ENCODE results near the gene RBM10. TPM values are rescaled to one million over a fixed set of nuclear protein-coding genes. Genes with fewer than 3 reads are reported as not detected.

RBM10 gene
- 56.5 TPM for polyA plus RNA-seq (2012; ENCODE audit: insufficient read length, low read depth)

- TF ChIP-seq POLR2AphosphoS5 (IDR thresholded peaks at IDR 0.05; ENCODE audit: low read depth, low read length) (peak; percentile 82), TAF1 (IDR thresholded peaks at IDR 0.05; ENCODE audit: borderline replicate concordance, insufficient read depth, low read length) (peak; percentile 79), SIN3A (IDR thresholded peaks at IDR 0.05; ENCODE audit: borderline replicate concordance, insufficient read depth, low read length) (peak; percentile 12; the same call in 1 of the 2 replicates), REST (IDR thresholded peaks at IDR 0.05; ENCODE audit: insufficient read depth in 1 of 2, low read depth in 2 of 2, low read length in 2 of 2) (no peak)
Observed at GRCh38 chrX:47144626-47145394, at the start of gene RBM10, which contains the start of gene NDUFB11. TSS of gene RBM10 (plus strand) at chrX:47145221. CDS start at chrX:47147482, 2,261 bp downstream. TSS of gene NDUFB11 (minus strand) at chrX:47144702. CDS start at chrX:47144679, 23 bp downstream.

- TF ChIP-seq SIN3A (IDR thresholded peaks at IDR 0.05; ENCODE audit: borderline replicate concordance, insufficient read depth, low read length), result no peak
- no peak for TF ChIP-seq REST (IDR thresholded peaks at IDR 0.05; ENCODE audit: insufficient read depth in 1 of 2, low read depth in 2 of 2, low read length in 2 of 2)
- no peak for TF ChIP-seq TAF1 (IDR thresholded peaks at IDR 0.05; ENCODE audit: borderline replicate concordance, insufficient read depth, low read length)
Observed at GRCh38 chrX:47097018-47097417, 48.0 kb upstream of the RBM10 start.

DNA sequence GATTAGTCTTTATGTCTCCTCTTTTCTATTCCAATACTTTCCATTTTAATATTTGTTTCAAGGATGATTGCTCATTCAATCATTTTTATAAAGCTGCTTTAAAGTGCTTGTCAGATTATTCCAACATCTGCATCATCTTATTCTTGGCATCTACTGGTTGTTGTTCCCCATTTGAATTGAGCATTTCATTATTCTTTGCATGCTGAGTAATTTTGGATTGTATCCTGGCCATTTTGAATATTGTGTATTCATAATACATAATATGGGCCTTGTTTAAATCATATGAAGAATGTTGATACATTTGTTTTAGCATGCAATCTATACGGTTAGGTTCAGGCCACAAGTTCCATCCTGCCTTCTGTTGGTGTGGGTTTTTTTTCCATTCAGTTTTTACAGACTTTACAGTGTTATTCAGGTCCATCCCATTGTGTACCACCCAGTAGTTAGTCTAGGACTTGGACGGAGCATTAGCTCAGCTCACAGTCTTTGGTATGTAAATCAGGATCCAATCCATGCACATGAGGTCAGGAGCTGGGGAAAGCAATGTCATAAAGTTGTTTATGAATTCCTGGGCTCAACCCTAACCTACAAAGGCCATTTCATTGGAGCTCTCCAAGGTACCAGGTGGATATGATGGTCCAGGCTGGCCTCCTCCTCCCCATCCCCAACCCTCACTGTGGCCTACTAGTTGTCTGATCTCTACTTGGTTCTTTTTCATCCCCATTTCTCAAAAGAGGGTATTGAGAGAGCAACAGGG, 46.5 kb upstream of the RBM10 start:
- TF ChIP-seq SIN3A (IDR thresholded peaks at IDR 0.05; ENCODE audit: borderline replicate concordance, insufficient read depth, low read length) (no peak), FOXP2 (optimal IDR thresholded peaks at IDR 0.05; ENCODE audit: borderline replicate concordance, extremely low read depth, extremely low read length, insufficient read depth) (no peak), TAF1 (IDR thresholded peaks at IDR 0.05; ENCODE audit: borderline replicate concordance, insufficient read depth, low read length) (no peak), POLR2AphosphoS5 (IDR thresholded peaks at IDR 0.05; ENCODE audit: low read depth, low read length) (no peak), REST (IDR thresholded peaks at IDR 0.05; ENCODE audit: insufficient read depth in 1 of 2, low read depth in 2 of 2, low read length in 2 of 2) (peak; percentile 62 to 87)

- TF ChIP-seq TAF1 (IDR thresholded peaks at IDR 0.05; ENCODE audit: borderline replicate concordance, insufficient read depth, low read length) (no peak), SIN3A (IDR thresholded peaks at IDR 0.05; ENCODE audit: borderline replicate concordance, insufficient read depth, low read length) (no peak), REST (IDR thresholded peaks at IDR 0.05; ENCODE audit: insufficient read depth in 1 of 2, low read depth in 2 of 2, low read length in 2 of 2) (no peak), FOXP2 (optimal IDR thresholded peaks at IDR 0.05; ENCODE audit: borderline replicate concordance, extremely low read depth, extremely low read length, insufficient read depth) (no peak), POLR2AphosphoS5 (IDR thresholded peaks at IDR 0.05; ENCODE audit: low read depth, low read length) (no peak)
Observed at GRCh38 chrX:47101206-47101605, 43.8 kb upstream of the RBM10 start.

Data from PFSK-1 (cell line).